Spleen (tissue), 7 donors: ENCODE measurements around the gene TMEM18.

ENCODE experiments used
- CTCF ChIP-seq, 11 experiments: fragments of 200-600 bp in 7 of 11; fragments of 450-650 bp in 4 of 11; sonication (generic) in 4 of 11; IDR thresholded peaks in 8 of 11; conservative IDR thresholded peaks in 3 of 11; 1 replicate in 7 of 11; 2 replicates in 4 of 11; pipeline versions ENCODE4 v1.4.0 to v1.8.0; 2016 to 2021; ENCODE audit warnings: antibody characterized with exemption in 11 of 11, inconsistent platforms in 4 of 11, mild to moderate bottlenecking in 1 of 11
- POLR2A ChIP-seq, 3 donors: fragments of 450-650 bp; IDR thresholded peaks; one replicate each; pipeline ENCODE4 v1.5.1; 2017; ENCODE audit warnings: antibody characterized with exemption in 3 of 3, mild to moderate bottlenecking in 1 of 3
- donor health status: DM: no; HTN: no; CAD: no; lungs with moderate emphysema.
- donor health status: DM: no; HTN: no; CAD: no.
- donor health status: DM: no; HTN: no; CAD: no.

DNA sequence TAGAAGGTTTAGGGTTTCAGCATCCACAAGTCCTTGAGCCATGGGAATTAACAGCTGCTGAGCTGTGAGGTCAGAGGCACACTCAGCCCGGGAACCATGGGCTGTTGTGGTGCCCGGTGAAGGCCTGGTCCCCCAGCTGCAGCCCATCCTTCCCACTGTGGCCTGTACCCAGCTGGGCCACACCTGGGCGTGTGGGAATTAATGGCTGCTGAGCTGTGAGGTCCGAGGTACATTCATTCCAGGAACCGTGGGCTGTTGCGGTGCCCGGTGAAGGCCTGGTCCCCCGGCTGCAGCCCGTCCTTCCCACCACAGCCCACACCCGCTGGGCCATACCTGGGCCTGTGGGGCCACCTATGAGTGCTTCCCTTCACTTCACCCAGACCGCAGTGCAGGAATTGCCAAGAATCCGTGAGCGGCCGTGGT is 25.2 kb downstream of the TMEM18 start:
- TF ChIP-seq POLR2A (IDR thresholded peaks at IDR 0.05): no peak
- no peak for TF ChIP-seq CTCF (IDR thresholded peaks at IDR 0.05 in 8 of 11, conservative IDR thresholded peaks at IDR 0.05 in 3 of 11)
